Immature natural killer cell (primary cell): Measurements from ENCODE around the gene HELT. TPM values are rescaled to one million over a fixed set of nuclear protein-coding genes. Genes with fewer than 3 reads are reported as not detected.

ENCODE experiments used
- polyA plus RNA-seq, 3 donors: library from polyadenylated mRNA; unstranded; fragments of 300-500 nt; fragmentation: Illumina TruSeq; gene quantifications; one replicate each; pipeline ENCODE4 v1.2.3, GENCODE V29; 2021

Gene HELT
- polyA plus RNA-seq, 3 donors from 2014 or later: not detected

Other genes starting within 250 kb of the HELT start
- gene ACSL1, start 192.5 kb upstream of the HELT start, polyA plus RNA-seq: 1 to 10 TPM; 4.8 to 7.8 (median 7.3) TPM
- 10 to 100 TPM; 17.9 to 21.9 (median 18.9) TPM for gene SLC25A4, start 124.8 kb downstream of the HELT start, polyA plus RNA-seq
- 10 to 100 TPM; 65.3 to 95.5 (median 78.9) TPM for gene CFAP97, start 185.5 kb downstream of the HELT start, polyA plus RNA-seq
- 1 to 10 TPM; 1.9 to 5.2 (median 3.3) TPM for gene SNX25, start 191.1 kb downstream of the HELT start, polyA plus RNA-seq